ENCODE results near the gene GRAMD4. TPM values are rescaled to one million over a fixed set of nuclear protein-coding genes. Genes with fewer than 3 reads are reported as not detected.
A peak's percentile ranks its signal among the peaks of the same experiment; 100 is the strongest.

GRAMD4 gene
- total RNA-seq, 1 experiment from 2014 or later, result 29.0 TPM

DNA sequence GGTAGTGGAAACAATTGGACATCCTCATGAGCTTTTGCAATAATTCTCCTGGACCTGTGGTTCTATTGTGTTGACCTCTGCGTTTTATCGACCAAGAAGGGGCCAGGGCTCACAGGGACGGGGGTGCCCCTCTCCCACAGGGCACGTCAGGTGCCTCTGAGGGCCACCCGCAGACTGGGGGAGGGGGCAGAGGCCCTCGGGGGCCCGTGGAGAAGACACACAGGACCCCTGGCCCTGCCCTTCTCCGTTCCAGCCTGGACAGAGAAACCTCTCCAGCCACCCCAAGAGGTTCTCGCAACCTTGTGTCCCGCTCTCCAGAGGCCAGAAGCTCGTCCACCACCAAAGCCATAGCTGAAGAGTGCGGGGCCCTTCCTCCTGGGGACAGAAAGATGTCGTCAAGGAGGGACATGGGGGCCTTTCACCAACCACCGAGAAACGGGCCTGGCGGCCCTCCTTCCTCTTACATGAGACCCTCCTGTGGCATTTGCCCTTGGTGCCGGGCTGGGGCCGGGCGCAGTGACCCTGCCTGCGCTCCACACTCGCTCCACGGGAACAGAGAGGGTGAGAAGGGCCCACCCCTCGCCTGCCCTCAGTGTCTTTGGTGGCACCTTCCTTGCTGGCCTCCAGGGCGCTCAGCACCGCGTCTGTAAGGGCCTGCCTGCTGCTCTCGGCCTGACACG, 57.3 kb downstream of the GRAMD4 start:
- no peak for DNase-seq
- Histone ChIP-seq H2AFZ (ENCODE audit: low read length) (no peak overlapping the region), H4K20me1 (ENCODE audit: insufficient read depth, low read depth, low read length) (no peaks in the 10 kb centered on the region; the same call in 1 of the 2 replicates), H3K9me2 (replicated peaks; ENCODE audit: insufficient read depth, low read length) (no peaks in the 10 kb centered on the region), H3K4me1 (ENCODE audit: low read length) (peaks cover 9% of the 10 kb centered on the region), H3K9me3 (ENCODE audit: low read length) (no peaks in the 10 kb centered on the region), H3K27me3 (ENCODE audit: low read length) (no peaks in the 10 kb centered on the region), H3K79me2 (ENCODE audit: low read length) (no peaks in the 10 kb centered on the region), H3K36me3 (ENCODE audit: insufficient read depth, low read length) (no peaks in the 10 kb centered on the region), H3K9ac (ENCODE audit: low read length) (no peak overlapping the region), H3K4me3 (ENCODE audit: low read length) (no peak overlapping the region), H3K27ac (ENCODE audit: low read length) (no peak overlapping the region), H3K4me2 (ENCODE audit: low read depth, low read length, poor library complexity, severe bottlenecking) (no peak overlapping the region)

DNA sequence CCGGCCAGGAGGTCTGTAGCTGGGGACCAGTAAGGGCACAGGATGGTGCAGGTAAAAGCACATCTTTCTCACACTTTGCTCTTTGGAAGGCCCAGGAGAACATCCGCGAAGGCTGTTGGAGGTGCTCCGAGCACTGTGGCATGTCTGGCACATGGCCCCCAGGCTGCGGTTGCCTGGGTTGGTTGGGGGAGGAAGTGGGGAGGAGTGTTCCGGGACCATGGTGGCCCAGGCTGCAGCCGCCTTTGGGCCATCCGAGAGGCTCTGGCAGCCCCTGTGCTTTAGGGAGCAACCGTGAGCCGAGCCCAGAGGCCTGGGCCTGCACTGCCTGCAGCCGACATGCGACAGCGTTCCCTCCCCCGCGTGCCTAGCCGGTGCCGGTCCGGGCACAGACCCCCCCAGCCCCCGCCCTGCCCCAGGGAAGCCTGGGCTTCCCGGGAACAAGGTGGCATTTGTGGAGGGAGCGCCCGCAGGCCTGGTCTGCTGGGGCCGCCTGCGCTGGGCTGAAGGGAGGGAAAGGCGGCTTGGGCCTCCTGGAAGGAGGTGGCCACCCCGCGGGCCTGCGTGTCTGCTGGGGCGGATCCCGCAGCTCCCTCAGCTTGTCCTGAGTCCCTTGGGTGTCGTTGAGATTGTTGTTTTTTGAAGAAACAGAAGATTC, 57.9 kb downstream of the GRAMD4 start:
- Histone ChIP-seq H3K9me3 (ENCODE audit: low read length) (no peaks in the 10 kb centered on the region), H3K4me1 (ENCODE audit: low read length) (peaks cover 13% of the 10 kb centered on the region), H3K9me2 (replicated peaks; ENCODE audit: insufficient read depth, low read length) (no peaks in the 10 kb centered on the region), H3K9ac (ENCODE audit: low read length) (no peak overlapping the region), H3K27me3 (ENCODE audit: low read length) (no peaks in the 10 kb centered on the region), H2AFZ (ENCODE audit: low read length) (no peak overlapping the region), H3K4me3 (ENCODE audit: low read length) (no peak overlapping the region), H3K4me2 (ENCODE audit: low read depth, low read length, poor library complexity, severe bottlenecking) (no peak overlapping the region), H4K20me1 (ENCODE audit: insufficient read depth, low read depth, low read length) (no peaks in the 10 kb centered on the region; the same call in 1 of the 2 replicates), H3K27ac (ENCODE audit: low read length) (no peak overlapping the region), H3K36me3 (ENCODE audit: insufficient read depth, low read length) (no peaks in the 10 kb centered on the region), H3K79me2 (ENCODE audit: low read length) (no peaks in the 10 kb centered on the region)
- no peak for DNase-seq

DNA sequence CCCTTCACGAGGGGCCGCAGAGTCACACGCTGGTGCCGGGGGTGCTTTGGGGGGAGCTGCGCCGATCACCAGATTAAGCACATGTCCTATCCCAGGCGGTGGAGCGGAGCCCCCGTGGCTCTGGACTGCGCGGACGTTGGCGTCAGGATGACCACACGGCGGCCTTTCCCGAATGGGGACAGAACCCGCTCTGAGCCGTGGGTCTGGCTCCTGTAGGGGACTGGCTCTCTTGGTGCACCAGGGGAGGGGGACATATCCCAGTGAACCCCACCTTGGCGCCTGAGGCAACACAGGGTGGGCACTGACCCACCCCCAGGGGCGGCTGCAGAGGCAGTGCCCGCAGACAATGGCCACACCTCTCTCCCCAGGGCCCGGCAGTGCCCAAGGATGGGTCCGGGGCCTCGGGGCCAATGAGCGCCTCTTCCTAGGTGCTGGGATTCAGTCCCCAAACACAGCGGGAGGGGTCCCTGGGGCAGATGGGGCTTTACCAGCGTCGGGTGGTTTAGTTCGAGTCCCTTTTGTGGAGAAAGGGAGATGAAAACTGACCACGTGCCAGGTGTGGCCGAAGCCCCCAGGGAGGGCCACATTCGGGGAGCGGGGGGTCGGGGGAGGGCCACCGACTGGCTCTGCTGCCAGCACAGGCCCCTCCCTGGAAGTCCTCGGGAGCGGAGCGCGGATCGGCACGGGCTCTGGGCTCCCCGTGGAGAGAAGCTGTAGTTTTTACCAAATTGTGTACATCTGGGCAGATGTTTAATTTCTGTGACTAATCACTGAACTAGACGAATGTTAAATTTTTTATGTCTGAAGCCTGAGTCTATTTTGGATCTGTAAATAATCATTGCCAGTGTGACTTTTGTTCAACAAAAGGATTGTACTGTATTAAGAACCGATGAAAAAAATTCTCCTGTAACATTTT, 58.9 kb downstream of the GRAMD4 start:
- DNase-seq, result no peak
- Histone ChIP-seq H4K20me1 (ENCODE audit: insufficient read depth, low read depth, low read length) (no peaks in the 10 kb centered on the region; the same call in 1 of the 2 replicates), H3K9me3 (ENCODE audit: low read length) (no peaks in the 10 kb centered on the region), H3K27ac (ENCODE audit: low read length) (no peak overlapping the region), H3K9me2 (replicated peaks; ENCODE audit: insufficient read depth, low read length) (no peaks in the 10 kb centered on the region), H3K79me2 (ENCODE audit: low read length) (no peaks in the 10 kb centered on the region), H3K4me3 (ENCODE audit: low read length) (no peak overlapping the region), H3K36me3 (ENCODE audit: insufficient read depth, low read length) (no peaks in the 10 kb centered on the region), H2AFZ (ENCODE audit: low read length) (no peak overlapping the region), H3K4me2 (ENCODE audit: low read depth, low read length, poor library complexity, severe bottlenecking) (no peak overlapping the region), H3K4me1 (ENCODE audit: low read length) (peaks cover 22% of the 10 kb centered on the region), H3K27me3 (ENCODE audit: low read length) (no peaks in the 10 kb centered on the region), H3K9ac (ENCODE audit: low read length) (no peak overlapping the region)

DNA sequence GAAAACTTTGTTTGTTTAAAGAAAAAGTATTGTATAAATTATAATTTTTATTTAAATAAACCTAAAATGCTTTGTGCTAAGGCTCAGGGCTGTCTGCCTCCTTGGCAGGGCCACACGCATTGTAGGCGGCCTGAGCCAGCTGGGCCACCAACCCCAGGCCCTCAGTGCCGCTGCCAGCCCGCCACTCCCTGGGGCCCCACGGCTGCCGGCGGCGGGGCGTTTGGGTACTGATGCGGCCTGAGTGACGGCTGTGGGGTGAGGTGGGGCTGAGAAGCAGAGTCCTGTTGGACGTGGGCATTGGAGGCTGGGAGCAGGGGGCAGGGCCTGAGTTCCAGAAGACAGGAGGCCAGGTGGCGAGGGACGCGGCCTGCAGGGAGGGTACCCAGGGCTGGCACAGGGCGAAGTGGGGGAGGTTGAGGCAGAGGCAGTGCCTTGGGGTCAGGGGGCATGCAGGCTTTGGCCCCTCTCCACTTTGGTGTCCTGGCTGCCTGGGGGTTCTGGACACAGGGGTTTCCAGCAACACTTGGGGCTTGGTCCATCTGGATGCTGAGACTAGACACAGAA, 59.6 kb downstream of the GRAMD4 start:
- Histone ChIP-seq H3K4me1 (ENCODE audit: low read length) (peaks cover 30% of the 10 kb centered on the region), H3K79me2 (ENCODE audit: low read length) (no peaks in the 10 kb centered on the region), H3K4me2 (ENCODE audit: low read depth, low read length, poor library complexity, severe bottlenecking) (no peak overlapping the region), H3K4me3 (ENCODE audit: low read length) (no peak overlapping the region), H4K20me1 (ENCODE audit: insufficient read depth, low read depth, low read length) (no peaks in the 10 kb centered on the region; the same call in 1 of the 2 replicates), H3K9me3 (ENCODE audit: low read length) (no peaks in the 10 kb centered on the region), H3K9me2 (replicated peaks; ENCODE audit: insufficient read depth, low read length) (no peaks in the 10 kb centered on the region), H3K27ac (ENCODE audit: low read length) (no peak overlapping the region), H3K27me3 (ENCODE audit: low read length) (no peaks in the 10 kb centered on the region), H3K9ac (ENCODE audit: low read length) (no peak overlapping the region), H2AFZ (ENCODE audit: low read length) (no peak overlapping the region), H3K36me3 (ENCODE audit: insufficient read depth, low read length) (no peaks in the 10 kb centered on the region)
- DNase-seq, result no peak

DNA sequence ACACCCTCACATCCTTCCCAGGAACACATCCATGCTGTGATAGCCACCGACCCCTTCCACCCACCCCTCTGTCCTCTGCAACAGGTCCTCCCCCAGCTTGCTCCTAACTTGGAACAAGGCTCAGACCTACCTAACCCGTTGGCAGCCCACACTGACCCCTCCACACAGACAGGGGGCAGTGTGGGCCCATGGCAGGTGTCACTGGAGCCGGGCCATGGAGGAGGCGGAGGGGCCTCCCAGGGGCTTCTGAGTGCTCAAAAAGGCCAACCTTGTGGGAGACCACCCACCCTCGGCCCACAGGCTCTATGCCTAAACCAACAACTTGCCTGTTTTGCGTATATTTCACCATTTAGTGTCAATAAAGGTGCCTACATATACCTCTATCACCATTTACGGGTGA, 60.8 kb downstream of the GRAMD4 start:
- no peak overlapping the region for H2AFZ ChIP-seq (ENCODE audit: low read length)
- no peaks in the 10 kb centered on the region for H3K79me2 ChIP-seq (ENCODE audit: low read length)
- no peak overlapping the region for H3K4me2 ChIP-seq (ENCODE audit: low read depth, low read length, poor library complexity, severe bottlenecking)
- no peaks in the 10 kb centered on the region; the same call in 1 of the 2 replicates for H4K20me1 ChIP-seq (ENCODE audit: insufficient read depth, low read depth, low read length)
- H3K36me3 ChIP-seq (ENCODE audit: insufficient read depth, low read length), result peaks cover 3% of the 10 kb centered on the region; the same call in 1 of the 2 replicates
- H3K4me1 ChIP-seq (ENCODE audit: low read length), result peaks cover 42% of the 10 kb centered on the region
- no peaks in the 10 kb centered on the region for H3K9me2 ChIP-seq (replicated peaks; ENCODE audit: insufficient read depth, low read length)
- H3K9ac ChIP-seq (ENCODE audit: low read length), result no peak overlapping the region
- no peak overlapping the region for H3K27ac ChIP-seq (ENCODE audit: low read length)
- DNase-seq, result peak; percentile 85
- H3K9me3 ChIP-seq (ENCODE audit: low read length), result no peaks in the 10 kb centered on the region
- no peak overlapping the region for H3K4me3 ChIP-seq (ENCODE audit: low read length)
- H3K27me3 ChIP-seq (ENCODE audit: low read length), result no peaks in the 10 kb centered on the region

DNA sequence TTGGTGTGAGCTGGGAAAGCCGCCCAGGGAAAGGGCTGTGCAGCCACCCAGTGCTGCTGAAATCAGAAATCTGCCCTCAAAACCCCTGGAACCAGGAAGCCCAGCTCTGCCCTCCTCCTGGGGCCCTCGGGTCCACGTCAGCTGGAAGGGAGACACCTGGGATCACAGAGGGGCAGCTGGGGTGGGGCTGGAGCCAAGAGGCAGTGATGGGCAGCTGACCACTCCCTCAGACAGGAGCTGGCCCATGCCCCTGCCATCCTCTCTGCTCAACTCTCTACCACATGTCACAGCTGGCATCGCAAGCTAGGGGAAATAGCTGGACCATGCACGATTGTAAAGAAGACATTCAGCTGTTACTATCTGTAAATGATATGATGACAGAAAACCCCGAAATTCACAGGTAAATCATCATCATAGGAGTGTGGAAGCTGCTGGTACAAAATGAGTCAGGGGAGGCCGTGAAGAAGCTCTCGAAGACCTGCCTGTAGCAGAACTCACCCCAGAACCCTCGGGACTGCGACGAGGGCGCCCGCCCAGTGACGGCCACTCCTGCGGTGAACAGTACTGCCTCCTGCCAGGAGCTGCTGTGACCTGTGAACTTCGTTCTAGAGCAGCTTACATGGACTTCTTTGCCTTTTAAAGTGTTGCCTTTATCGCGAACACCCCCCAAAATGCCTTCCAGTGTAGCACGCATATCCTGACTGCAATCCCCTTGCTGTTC, 62.0 kb downstream of the GRAMD4 start:
- H3K4me1 ChIP-seq (ENCODE audit: low read length), result peaks cover 42% of the 10 kb centered on the region
- H3K4me2 ChIP-seq (ENCODE audit: low read depth, low read length, poor library complexity, severe bottlenecking), result no peak overlapping the region
- H3K9me2 ChIP-seq (replicated peaks; ENCODE audit: insufficient read depth, low read length), result no peaks in the 10 kb centered on the region
- H3K27me3 ChIP-seq (ENCODE audit: low read length), result no peaks in the 10 kb centered on the region
- H4K20me1 ChIP-seq (ENCODE audit: insufficient read depth, low read depth, low read length), result no peaks in the 10 kb centered on the region; the same call in 1 of the 2 replicates
- no peak overlapping the region for H3K4me3 ChIP-seq (ENCODE audit: low read length)
- no peak for DNase-seq
- H3K36me3 ChIP-seq (ENCODE audit: insufficient read depth, low read length), result peaks cover 4% of the 10 kb centered on the region; the same call in 1 of the 2 replicates
- no peaks in the 10 kb centered on the region for H3K9me3 ChIP-seq (ENCODE audit: low read length)
- H3K27ac ChIP-seq (ENCODE audit: low read length), result peak overlapping the region; percentile 41; the same call in 1 of the 2 replicates
- no peaks in the 10 kb centered on the region for H3K79me2 ChIP-seq (ENCODE audit: low read length)
- no peak overlapping the region for H2AFZ ChIP-seq (ENCODE audit: low read length)
- no peak overlapping the region for H3K9ac ChIP-seq (ENCODE audit: low read length)

DNA sequence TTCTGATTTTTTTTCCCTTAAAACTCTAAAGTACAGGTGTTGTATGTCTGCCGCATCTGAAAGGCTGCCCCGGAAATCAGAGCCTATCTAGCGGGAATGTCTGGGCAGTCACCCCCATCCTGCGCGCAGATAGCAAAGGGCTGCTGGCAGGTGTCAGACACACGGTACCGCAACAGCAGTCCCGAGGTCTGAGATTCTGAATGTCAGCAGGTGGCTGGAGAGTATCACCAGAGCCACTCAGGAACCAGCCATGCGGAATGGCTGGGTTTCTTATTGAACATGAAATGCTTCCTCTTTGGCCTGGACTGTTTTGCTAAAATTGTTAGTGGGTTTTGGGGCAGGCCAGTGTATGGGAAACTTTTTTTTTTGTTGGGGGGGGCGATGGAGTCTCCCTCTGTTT, 64.5 kb downstream of the GRAMD4 start:
- no peak overlapping the region; the same call in 1 of the 2 replicates for H3K4me3 ChIP-seq (ENCODE audit: low read length)

More for the DNA sequence above, 64.5 kb downstream of the GRAMD4 start:
- Histone ChIP-seq H2AFZ (ENCODE audit: low read length) (no peak overlapping the region), H3K4me1 (ENCODE audit: low read length) (peaks cover 42% of the 10 kb centered on the region), H3K27ac (ENCODE audit: low read length) (peak overlapping the region; percentile 90), H3K27me3 (ENCODE audit: low read length) (no peaks in the 10 kb centered on the region), H3K4me2 (ENCODE audit: low read depth, low read length, poor library complexity, severe bottlenecking) (peak overlapping the region; percentile 58), H3K9ac (ENCODE audit: low read length) (peak overlapping the region; percentile 34; the same call in 1 of the 2 replicates), H3K36me3 (ENCODE audit: insufficient read depth, low read length) (peaks cover 5% of the 10 kb centered on the region; the same call in 1 of the 2 replicates), H3K9me3 (ENCODE audit: low read length) (no peaks in the 10 kb centered on the region), H3K9me2 (replicated peaks; ENCODE audit: insufficient read depth, low read length) (no peaks in the 10 kb centered on the region), H3K79me2 (ENCODE audit: low read length) (no peaks in the 10 kb centered on the region), H4K20me1 (ENCODE audit: insufficient read depth, low read depth, low read length) (no peaks in the 10 kb centered on the region; the same call in 1 of the 2 replicates)
- DNase-seq, result peak; percentile 71
